GM12891 (cell line): ENCODE measurements around the gene TNFRSF11A.

Source experiments
- DNase-seq: peaks from one replicate; pipeline ENCODE4 v3.0.0; 2011; ENCODE audit warnings: low spot score; ENCODE audit not compliant: insufficient read length
- FAIRE-seq: peaks from 2 replicates; lab custom pipeline; 2011; peaks lifted over from hg19 to GRCh38; lab: Jason Lieb, UNC
- PAX5 ChIP-seq: IDR thresholded peaks from 2 replicates; pipeline ENCODE4 v1.6.1; 2011; ENCODE audit warnings: low read length, moderate library complexity, mild to moderate bottlenecking; ENCODE audit not compliant: insufficient read depth, severe bottlenecking
- POLR2A ChIP-seq: IDR thresholded peaks from 2 replicates; pipeline ENCODE4 v1.6.1; 2011; ENCODE audit warnings: low read depth, low read length, control low read depth
- POLR2AphosphoS5 ChIP-seq: IDR thresholded peaks from 2 replicates; pipeline ENCODE4 v1.6.1; 2011; ENCODE audit warnings: low read depth, low read length, control low read depth
- POU2F2 ChIP-seq: IDR thresholded peaks from 2 replicates; pipeline ENCODE4 v1.6.1; 2011; ENCODE audit warnings: low read depth, mild to moderate bottlenecking, control low read depth, low read length, moderate library complexity
- SPI1 ChIP-seq: IDR thresholded peaks from 2 replicates; pipeline ENCODE4 v1.6.1; 2011; ENCODE audit warnings: low read depth, low read length, control low read depth
- TAF1 ChIP-seq: IDR thresholded peaks from 2 replicates; pipeline ENCODE4 v1.6.1; 2011; ENCODE audit warnings: low read depth, low read length, control low read depth

TNFRSF11A gene

GRCh38 chr18:62372156-62372555, 47.0 kb downstream of the TNFRSF11A start:
- TF ChIP-seq POU2F2, result no peak
- TF ChIP-seq SPI1, result no peak
- TF ChIP-seq POLR2AphosphoS5, result no peak
- TF ChIP-seq POLR2A, result no peak
- TF ChIP-seq TAF1, result no peak
- no peak for TF ChIP-seq PAX5
- FAIRE-seq (peak; percentile 79), DNase-seq (no peak)

- no peak for DNase-seq
- no peak for FAIRE-seq
- TF ChIP-seq TAF1 (no peak), POLR2A (no peak), POU2F2 (no peak), SPI1 (no peak), PAX5 (no peak), POLR2AphosphoS5 (no peak)
Observed at GRCh38 chr18:62372882-62373281, 47.8 kb downstream of the TNFRSF11A start.

- FAIRE-seq, result no peak
- TF ChIP-seq POLR2AphosphoS5, result no peak
- no peak for TF ChIP-seq SPI1
- TF ChIP-seq TAF1, result no peak
- TF ChIP-seq PAX5, result no peak
- TF ChIP-seq POLR2A, result no peak
- TF ChIP-seq POU2F2, result no peak
- DNase-seq, result no peak
Observed at GRCh38 chr18:62374410-62374965, 49.4 kb downstream of the TNFRSF11A start.

DNA sequence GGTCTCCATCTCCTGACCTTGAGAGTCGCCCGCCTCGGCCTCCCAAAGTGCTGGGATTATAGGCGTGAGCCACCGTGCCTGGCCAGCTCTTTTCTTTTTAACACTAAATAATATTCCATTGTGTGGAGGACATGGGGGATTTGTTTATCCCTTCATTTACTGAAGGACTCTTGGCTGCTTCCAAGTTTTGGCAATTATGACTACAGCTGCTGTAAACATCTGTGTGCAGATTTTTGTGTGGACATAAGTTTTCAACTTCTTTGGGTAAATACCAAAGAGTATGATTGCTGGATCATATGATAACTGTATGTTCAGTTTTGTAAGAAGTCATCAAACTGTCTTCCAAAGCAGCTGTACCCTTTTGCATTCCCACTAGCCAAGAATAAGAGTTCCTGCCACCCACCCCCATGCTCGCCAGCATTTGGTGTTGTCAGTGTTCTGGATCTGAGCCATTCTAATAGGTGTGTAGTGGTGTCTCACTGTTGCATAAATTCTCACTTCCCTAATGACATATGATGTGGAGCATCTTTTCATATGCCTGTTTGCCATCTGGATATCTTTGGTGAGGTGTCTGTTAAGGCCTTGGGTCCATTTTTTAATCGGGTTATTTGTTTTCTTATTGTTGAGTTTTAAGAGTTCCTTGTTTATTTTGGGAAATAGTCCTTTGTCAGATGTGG, 52.2 kb downstream of the TNFRSF11A start:
- DNase-seq (no peak), FAIRE-seq (no peak)
- TF ChIP-seq POU2F2 (no peak), SPI1 (peak; percentile 70)

DNA sequence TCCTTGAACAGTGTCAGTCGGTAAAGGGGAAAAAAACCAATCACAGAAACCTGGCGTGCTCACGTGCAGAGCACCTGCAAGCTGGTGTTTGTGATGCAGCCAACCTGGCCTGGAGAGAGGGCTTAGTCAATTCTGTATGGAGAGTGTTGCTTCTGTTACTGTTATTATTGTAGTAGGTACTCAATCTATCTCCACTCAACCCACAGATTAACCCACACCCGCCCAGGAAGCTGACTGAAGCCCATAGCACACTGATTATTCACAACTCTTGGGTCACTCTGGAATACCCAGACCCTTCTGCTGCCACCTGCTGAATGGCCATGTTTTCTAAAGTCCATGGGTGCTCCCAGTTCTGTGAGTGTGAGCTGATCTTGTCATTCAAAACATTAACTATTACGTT, 53.9 kb downstream of the TNFRSF11A start:
- FAIRE-seq, result no peak

GRCh38 chr18:62381373-62381772, 56.3 kb downstream of the TNFRSF11A start:
- FAIRE-seq, result no peak
- DNase-seq, result no peak
- TF ChIP-seq SPI1 (no peak), PAX5 (no peak), POLR2A (no peak), TAF1 (no peak), POLR2AphosphoS5 (no peak), POU2F2 (no peak)

More for the DNA sequence above, 53.9 kb downstream of the TNFRSF11A start:
- no peak for DNase-seq
- no peak for TF ChIP-seq POLR2A
- no peak for TF ChIP-seq POLR2AphosphoS5
- no peak for TF ChIP-seq POU2F2
- no peak for TF ChIP-seq SPI1
- no peak for TF ChIP-seq TAF1
- no peak for TF ChIP-seq PAX5

- DNase-seq (no peak), FAIRE-seq (no peak)
- TF ChIP-seq SPI1 (no peak), POU2F2 (no peak), TAF1 (no peak), POLR2A (no peak), PAX5 (no peak), POLR2AphosphoS5 (no peak)
Observed at GRCh38 chr18:62384068-62384467, 59.0 kb downstream of the TNFRSF11A start.

DNA sequence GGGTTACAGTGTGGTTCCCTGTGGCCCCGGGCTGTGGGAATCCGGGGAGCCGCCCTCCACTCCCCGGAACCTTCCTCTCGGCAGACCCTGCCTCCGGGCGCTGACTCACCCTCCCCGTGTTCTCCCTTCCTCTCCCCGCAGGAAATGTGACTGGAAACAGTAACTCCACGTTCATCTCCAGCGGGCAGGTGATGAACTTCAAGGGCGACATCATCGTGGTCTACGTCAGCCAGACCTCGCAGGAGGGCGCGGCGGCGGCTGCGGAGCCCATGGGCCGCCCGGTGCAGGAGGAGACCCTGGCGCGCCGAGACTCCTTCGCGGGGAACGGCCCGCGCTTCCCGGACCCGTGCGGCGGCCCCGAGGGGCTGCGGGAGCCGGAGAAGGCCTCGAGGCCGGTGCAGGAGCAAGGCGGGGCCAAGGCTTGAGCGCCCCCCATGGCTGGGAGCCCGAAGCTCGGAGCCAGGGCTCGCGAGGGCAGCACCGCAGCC, 59.5 kb downstream of the TNFRSF11A start:
- TF ChIP-seq PAX5 (no peak), POLR2A (no peak)
- DNase-seq, result no peak
- FAIRE-seq, result no peak

GRCh38 chr18:62386091-62386490, 61.0 kb downstream of the TNFRSF11A start:
- no peak for TF ChIP-seq PAX5
- no peak for TF ChIP-seq POLR2A
- TF ChIP-seq POU2F2, result no peak
- no peak for TF ChIP-seq SPI1
- no peak for TF ChIP-seq POLR2AphosphoS5
- TF ChIP-seq TAF1, result no peak
- no peak for DNase-seq
- FAIRE-seq, result no peak

DNA sequence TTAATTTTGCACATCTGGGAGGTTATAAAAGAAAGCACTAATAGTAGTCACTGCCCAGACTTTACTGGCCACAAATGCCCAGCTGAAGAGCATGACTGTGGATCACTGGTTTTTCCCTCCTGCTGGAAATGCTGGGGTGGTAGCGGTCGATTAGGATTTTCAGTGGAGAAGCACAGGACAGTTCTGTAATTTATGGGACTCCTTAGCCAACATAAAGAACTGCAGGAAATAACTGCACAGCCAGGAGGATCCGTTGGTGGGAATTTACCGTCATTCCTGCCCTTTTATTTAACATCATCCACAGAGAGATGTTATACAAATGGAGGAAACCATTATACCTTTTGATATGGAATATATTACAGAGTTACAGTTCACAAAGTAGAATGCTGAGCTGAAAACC, 61.5 kb downstream of the TNFRSF11A start:
- DNase-seq (no peak), FAIRE-seq (no peak)
- TF ChIP-seq POU2F2 (no peak), PAX5 (no peak), SPI1 (no peak), POLR2A (no peak), POLR2AphosphoS5 (no peak), TAF1 (no peak)
